ENCODE data around the gene SENP6.

Gene SENP6

GRCh38 chr6:75613056-75613501 lies 11.4 kb downstream of the SENP6 start:
- no peak for TF ChIP-seq TAF1 (IDR thresholded peaks at IDR 0.05; ENCODE audit: borderline replicate concordance, insufficient read depth, low read length)

GRCh38 chr6:75618437-75618836 lies 16.8 kb downstream of the SENP6 start:
- TF ChIP-seq SIN3A (IDR thresholded peaks at IDR 0.05; ENCODE audit: borderline replicate concordance, insufficient read depth, low read length) (no peak), REST (IDR thresholded peaks at IDR 0.05; ENCODE audit: insufficient read depth in 1 of 2, low read depth in 2 of 2, low read length in 2 of 2) (no peak), FOXP2 (optimal IDR thresholded peaks at IDR 0.05; ENCODE audit: borderline replicate concordance, extremely low read depth, extremely low read length, insufficient read depth) (no peak), POLR2AphosphoS5 (IDR thresholded peaks at IDR 0.05; ENCODE audit: low read depth, low read length) (no peak), TAF1 (IDR thresholded peaks at IDR 0.05; ENCODE audit: borderline replicate concordance, insufficient read depth, low read length) (no peak)

GRCh38 chr6:75619230-75619899 lies 17.7 kb downstream of the SENP6 start:
- no peak for TF ChIP-seq POLR2AphosphoS5 (IDR thresholded peaks at IDR 0.05; ENCODE audit: low read depth, low read length)
- TF ChIP-seq TAF1 (IDR thresholded peaks at IDR 0.05; ENCODE audit: borderline replicate concordance, insufficient read depth, low read length): no peak

GRCh38 chr6:75620381-75621304 lies 19.0 kb downstream of the SENP6 start:
- TF ChIP-seq POLR2AphosphoS5 (IDR thresholded peaks at IDR 0.05; ENCODE audit: low read depth, low read length): no peak
- TF ChIP-seq SIN3A (IDR thresholded peaks at IDR 0.05; ENCODE audit: borderline replicate concordance, insufficient read depth, low read length): no peak
- no peak for TF ChIP-seq REST (IDR thresholded peaks at IDR 0.05; ENCODE audit: insufficient read depth in 1 of 2, low read depth in 2 of 2, low read length in 2 of 2)
- no peak for TF ChIP-seq FOXP2 (optimal IDR thresholded peaks at IDR 0.05; ENCODE audit: borderline replicate concordance, extremely low read depth, extremely low read length, insufficient read depth)
- no peak for TF ChIP-seq TAF1 (IDR thresholded peaks at IDR 0.05; ENCODE audit: borderline replicate concordance, insufficient read depth, low read length)

- TF ChIP-seq FOXP2 (optimal IDR thresholded peaks at IDR 0.05; ENCODE audit: borderline replicate concordance, extremely low read depth, extremely low read length, insufficient read depth) (no peak), SIN3A (IDR thresholded peaks at IDR 0.05; ENCODE audit: borderline replicate concordance, insufficient read depth, low read length) (no peak), REST (IDR thresholded peaks at IDR 0.05; ENCODE audit: insufficient read depth in 1 of 2, low read depth in 2 of 2, low read length in 2 of 2) (no peak), TAF1 (IDR thresholded peaks at IDR 0.05; ENCODE audit: borderline replicate concordance, insufficient read depth, low read length) (no peak)
Measured at GRCh38 chr6:75621846-75622245, 20.2 kb downstream of the SENP6 start.

- TF ChIP-seq SIN3A (IDR thresholded peaks at IDR 0.05; ENCODE audit: borderline replicate concordance, insufficient read depth, low read length) (no peak), REST (IDR thresholded peaks at IDR 0.05; ENCODE audit: insufficient read depth in 1 of 2, low read depth in 2 of 2, low read length in 2 of 2) (no peak), TAF1 (IDR thresholded peaks at IDR 0.05; ENCODE audit: borderline replicate concordance, insufficient read depth, low read length) (no peak), FOXP2 (optimal IDR thresholded peaks at IDR 0.05; ENCODE audit: borderline replicate concordance, extremely low read depth, extremely low read length, insufficient read depth) (no peak), POLR2AphosphoS5 (IDR thresholded peaks at IDR 0.05; ENCODE audit: low read depth, low read length) (no peak)
Measured at GRCh38 chr6:75623491-75623890, 21.8 kb downstream of the SENP6 start.

All from PFSK-1 (cell line).